ENCODE data around the gene HYDIN.

HYDIN gene

DNA sequence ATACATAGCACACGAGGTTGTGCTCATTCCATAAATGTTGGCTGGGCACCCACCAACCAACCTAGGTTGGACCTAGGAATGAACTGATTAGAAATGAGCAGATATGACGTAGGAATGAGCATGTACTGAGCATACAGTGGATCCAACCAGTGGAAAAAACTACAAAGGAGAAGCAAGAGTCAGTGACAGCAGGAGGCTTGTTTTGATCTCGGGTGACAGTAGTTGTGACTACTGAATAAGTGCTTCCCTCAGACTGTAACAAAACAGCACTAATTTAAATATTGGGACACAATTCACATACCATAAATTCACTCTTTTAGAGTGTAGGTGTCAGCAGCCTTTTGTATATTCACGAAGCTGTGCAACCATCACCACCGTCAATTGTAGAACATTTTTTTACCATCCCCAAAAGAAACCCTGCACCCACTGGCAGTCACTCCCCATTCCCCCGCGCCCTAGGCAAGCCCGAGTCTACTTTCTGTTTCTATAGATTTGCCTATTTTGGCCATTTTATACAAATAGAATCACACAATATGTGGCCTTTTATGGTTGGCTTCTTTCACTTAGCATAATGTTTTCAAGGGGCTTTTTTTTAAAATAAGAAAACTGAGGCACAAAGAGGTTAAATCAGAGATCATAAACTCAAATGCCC, 436.5 kb downstream of the HYDIN start:
- Histone ChIP-seq H3K79me1 (ENCODE audit: low read length) (peaks cover 29% of the 10 kb centered on the region), H3K18ac (ENCODE audit: low read length) (no peak overlapping the region), H3K79me2 (ENCODE audit: control insufficient read depth, insufficient read depth, low read length) (peaks cover 27% of the 10 kb centered on the region), H3K27me3 (ENCODE audit: insufficient read depth, low read length, poor library complexity) (no peaks in the 10 kb centered on the region), H3K56ac (ENCODE audit: low read length) (no peak overlapping the region), H2BK5ac (ENCODE audit: low read length) (no peak overlapping the region), H3K23ac (ENCODE audit: low read length) (no peak overlapping the region), H2AK5ac (ENCODE audit: low read length) (no peak overlapping the region), H3K4me1 (ENCODE audit: control insufficient read depth, low read depth, low read length) (no peaks in the 10 kb centered on the region), H3K36me3 (ENCODE audit: control insufficient read depth, insufficient read depth, low read length) (no peaks in the 10 kb centered on the region), H3K4me2 (ENCODE audit: low read length) (no peak overlapping the region), H3K4ac (ENCODE audit: low read depth, low read length) (no peak overlapping the region), H2BK120ac (ENCODE audit: low read depth, low read length) (no peak overlapping the region), H3K4me3 (ENCODE audit: low read length) (no peak overlapping the region), H2BK15ac (replicated peaks; ENCODE audit: low read depth) (no peak overlapping the region), H3K27ac (ENCODE audit: low read depth, low read length) (no peak overlapping the region), H4K8ac (ENCODE audit: low read depth, low read length) (no peak overlapping the region), H4K5ac (ENCODE audit: low read length) (no peak overlapping the region), H3K9ac (ENCODE audit: low read length) (no peak overlapping the region)
- WGBS (ENCODE audit: extremely low coverage, insufficient coverage, low lambda C conversion rate): no CpG with 5 or more reads among the region's 8 CpGs
- DNase-seq: no peak

DNA sequence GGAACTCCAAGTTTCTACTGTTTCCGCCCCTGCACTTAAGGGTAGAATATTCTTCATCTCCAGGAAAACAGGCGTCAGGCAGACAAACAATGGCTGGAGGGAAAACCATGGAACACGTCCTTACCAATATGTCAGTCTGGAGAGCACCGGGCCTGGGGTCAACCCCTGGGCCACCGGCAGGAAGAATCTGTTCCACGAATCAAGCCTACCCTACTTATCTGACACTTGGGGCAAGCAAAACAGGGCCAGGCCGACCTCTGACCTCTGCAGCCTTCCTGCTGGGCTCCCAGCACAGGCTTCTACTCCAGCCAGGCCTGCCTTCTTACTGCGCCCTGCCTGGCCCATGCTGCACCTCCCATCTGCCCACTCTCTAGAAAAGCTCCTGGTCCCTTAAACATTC, 439.7 kb downstream of the HYDIN start:
- no peak overlapping the region for H3K9ac ChIP-seq (ENCODE audit: low read length)

GRCh38 chr16:70789595-70790447, 440.7 kb downstream of the HYDIN start:
- no peak overlapping the region for H3K4ac ChIP-seq (ENCODE audit: low read depth, low read length)
- H3K18ac ChIP-seq (ENCODE audit: low read length): no peak overlapping the region
- no peak overlapping the region for H3K56ac ChIP-seq (ENCODE audit: low read length)
- DNase-seq: no peak
- H2BK120ac ChIP-seq (ENCODE audit: low read depth, low read length): no peak overlapping the region
- no peak overlapping the region for H3K27ac ChIP-seq (ENCODE audit: low read depth, low read length)
- no peak overlapping the region for H3K4me2 ChIP-seq (ENCODE audit: low read length)
- no peak overlapping the region for H3K9ac ChIP-seq (ENCODE audit: low read length)
- H2BK5ac ChIP-seq (ENCODE audit: low read length): no peak overlapping the region
- no peak overlapping the region for H3K23ac ChIP-seq (ENCODE audit: low read length)
- peaks cover 30% of the 10 kb centered on the region for H3K79me1 ChIP-seq (ENCODE audit: low read length)
- no peak overlapping the region for H3K4me3 ChIP-seq (ENCODE audit: low read length)
- no peak overlapping the region for H4K8ac ChIP-seq (ENCODE audit: low read depth, low read length)
- no CpG with 5 or more reads among the region's 16 CpGs for WGBS (ENCODE audit: extremely low coverage, insufficient coverage, low lambda C conversion rate)
- no peak overlapping the region for H2AK5ac ChIP-seq (ENCODE audit: low read length)
- peaks cover 19% of the 10 kb centered on the region for H3K79me2 ChIP-seq (ENCODE audit: control insufficient read depth, insufficient read depth, low read length)
- H3K4me1 ChIP-seq (ENCODE audit: control insufficient read depth, low read depth, low read length): no peaks in the 10 kb centered on the region
- peaks cover 2% of the 10 kb centered on the region for H3K36me3 ChIP-seq (ENCODE audit: control insufficient read depth, insufficient read depth, low read length)
- H4K5ac ChIP-seq (ENCODE audit: low read length): no peak overlapping the region
- no peak overlapping the region for H2BK15ac ChIP-seq (replicated peaks; ENCODE audit: low read depth)
- H3K27me3 ChIP-seq (ENCODE audit: insufficient read depth, low read length, poor library complexity): no peaks in the 10 kb centered on the region

More for the DNA sequence above, 439.7 kb downstream of the HYDIN start:
- Histone ChIP-seq H2AK5ac (ENCODE audit: low read length) (no peak overlapping the region), H3K79me1 (ENCODE audit: low read length) (peaks cover 30% of the 10 kb centered on the region), H3K56ac (ENCODE audit: low read length) (peak overlapping the region; percentile 7), H3K27ac (ENCODE audit: low read depth, low read length) (no peak overlapping the region), H3K4ac (ENCODE audit: low read depth, low read length) (no peak overlapping the region), H3K4me2 (ENCODE audit: low read length) (no peak overlapping the region), H2BK15ac (replicated peaks; ENCODE audit: low read depth) (no peak overlapping the region), H3K36me3 (ENCODE audit: control insufficient read depth, insufficient read depth, low read length) (peaks cover 2% of the 10 kb centered on the region), H2BK120ac (ENCODE audit: low read depth, low read length) (no peak overlapping the region), H4K8ac (ENCODE audit: low read depth, low read length) (no peak overlapping the region), H3K23ac (ENCODE audit: low read length) (no peak overlapping the region), H4K5ac (ENCODE audit: low read length) (no peak overlapping the region), H3K27me3 (ENCODE audit: insufficient read depth, low read length, poor library complexity) (no peaks in the 10 kb centered on the region), H3K18ac (ENCODE audit: low read length) (no peak overlapping the region), H3K4me3 (ENCODE audit: low read length) (no peak overlapping the region), H3K4me1 (ENCODE audit: control insufficient read depth, low read depth, low read length) (no peaks in the 10 kb centered on the region), H2BK5ac (ENCODE audit: low read length) (no peak overlapping the region), H3K79me2 (ENCODE audit: control insufficient read depth, insufficient read depth, low read length) (peaks cover 22% of the 10 kb centered on the region)
- no peak for DNase-seq
- no CpG with 5 or more reads among the region's 8 CpGs for WGBS (ENCODE audit: extremely low coverage, insufficient coverage, low lambda C conversion rate)

- Histone ChIP-seq H3K56ac (ENCODE audit: low read length) (no peak overlapping the region), H2AK5ac (ENCODE audit: low read length) (no peak overlapping the region), H4K5ac (ENCODE audit: low read length) (no peak overlapping the region), H2BK15ac (replicated peaks; ENCODE audit: low read depth) (no peak overlapping the region), H3K18ac (ENCODE audit: low read length) (no peak overlapping the region), H3K36me3 (ENCODE audit: control insufficient read depth, insufficient read depth, low read length) (peaks cover 2% of the 10 kb centered on the region), H3K4me1 (ENCODE audit: control insufficient read depth, low read depth, low read length) (no peaks in the 10 kb centered on the region), H3K27me3 (ENCODE audit: insufficient read depth, low read length, poor library complexity) (no peaks in the 10 kb centered on the region), H2BK5ac (ENCODE audit: low read length) (no peak overlapping the region), H3K79me2 (ENCODE audit: control insufficient read depth, insufficient read depth, low read length) (peaks cover 18% of the 10 kb centered on the region), H4K8ac (ENCODE audit: low read depth, low read length) (no peak overlapping the region), H3K9ac (ENCODE audit: low read length) (no peak overlapping the region), H3K4me2 (ENCODE audit: low read length) (no peak overlapping the region), H3K79me1 (ENCODE audit: low read length) (peaks cover 30% of the 10 kb centered on the region), H3K23ac (ENCODE audit: low read length) (no peak overlapping the region), H3K4me3 (ENCODE audit: low read length) (no peak overlapping the region), H2BK120ac (ENCODE audit: low read depth, low read length) (no peak overlapping the region), H3K4ac (ENCODE audit: low read depth, low read length) (no peak overlapping the region), H3K27ac (ENCODE audit: low read depth, low read length) (no peak overlapping the region)
- no peak for DNase-seq
- no CpG with 5 or more reads among the region's 18 CpGs for WGBS (ENCODE audit: extremely low coverage, insufficient coverage, low lambda C conversion rate)
These were observed 441.6 kb downstream of the HYDIN start for GRCh38 chr16:70788668-70789594.

DNA sequence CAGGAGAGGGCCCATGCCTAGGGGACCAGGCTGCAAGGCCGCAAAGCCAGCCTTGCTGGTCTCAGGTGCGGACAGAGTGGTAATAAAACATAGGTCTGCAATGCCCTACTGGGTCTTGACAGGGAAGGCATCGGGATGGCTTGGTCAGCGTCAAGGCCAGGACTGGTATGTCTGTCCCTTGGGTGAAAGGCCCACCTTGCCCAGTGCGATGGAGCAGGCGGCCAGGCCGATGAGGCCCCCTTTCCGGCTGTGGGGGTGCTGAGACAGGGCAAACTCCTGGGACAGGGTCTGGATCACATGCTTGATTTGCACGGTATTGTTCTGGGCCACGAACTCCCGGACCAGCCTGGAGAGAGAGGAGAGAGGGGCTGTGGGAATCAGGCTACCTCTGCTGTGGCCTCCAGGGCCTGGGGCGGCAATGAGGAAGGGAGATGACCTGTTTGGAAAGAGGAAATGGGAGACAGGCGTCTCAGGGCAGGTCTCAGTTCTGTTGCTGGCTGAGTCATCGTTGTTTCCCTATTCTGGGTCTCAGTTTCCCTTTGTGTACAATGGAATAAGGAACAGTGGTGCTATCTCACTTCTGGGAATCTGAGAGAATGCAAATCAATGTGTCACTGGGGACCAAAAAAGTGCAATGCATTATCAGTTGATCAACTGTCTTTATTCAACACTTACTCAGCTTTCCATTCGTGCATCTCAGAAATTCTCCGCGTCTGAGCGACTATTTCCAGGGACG, 444.3 kb downstream of the HYDIN start:
- no peak overlapping the region for H3K4me3 ChIP-seq (ENCODE audit: low read length)
- H2BK5ac ChIP-seq (ENCODE audit: low read length): no peak overlapping the region
- no peak overlapping the region for H2BK15ac ChIP-seq (replicated peaks; ENCODE audit: low read depth)
- no peaks in the 10 kb centered on the region for H3K27me3 ChIP-seq (ENCODE audit: insufficient read depth, low read length, poor library complexity)
- peaks cover 18% of the 10 kb centered on the region for H3K79me1 ChIP-seq (ENCODE audit: low read length)
- no peak overlapping the region for H3K23ac ChIP-seq (ENCODE audit: low read length)
- H3K79me2 ChIP-seq (ENCODE audit: control insufficient read depth, insufficient read depth, low read length): peaks cover 3% of the 10 kb centered on the region
- H3K27ac ChIP-seq (ENCODE audit: low read depth, low read length): no peak overlapping the region
- H2AK5ac ChIP-seq (ENCODE audit: low read length): no peak overlapping the region
- no peak overlapping the region for H4K5ac ChIP-seq (ENCODE audit: low read length)
- H3K4ac ChIP-seq (ENCODE audit: low read depth, low read length): no peak overlapping the region
- H3K56ac ChIP-seq (ENCODE audit: low read length): no peak overlapping the region
- no peak overlapping the region for H3K9ac ChIP-seq (ENCODE audit: low read length)
- H4K8ac ChIP-seq (ENCODE audit: low read depth, low read length): no peak overlapping the region
- no peak overlapping the region for H2BK120ac ChIP-seq (ENCODE audit: low read depth, low read length)
- H3K4me2 ChIP-seq (ENCODE audit: low read length): no peak overlapping the region
- no peak overlapping the region for H3K18ac ChIP-seq (ENCODE audit: low read length)
- no CpG with 5 or more reads among the region's 19 CpGs for WGBS (ENCODE audit: extremely low coverage, insufficient coverage, low lambda C conversion rate)
- no peak for DNase-seq
- H3K4me1 ChIP-seq (ENCODE audit: control insufficient read depth, low read depth, low read length): no peaks in the 10 kb centered on the region
- H3K36me3 ChIP-seq (ENCODE audit: control insufficient read depth, insufficient read depth, low read length): peaks cover 9% of the 10 kb centered on the region

Data from mesendoderm (in vitro differentiated cells).